Measurements from ENCODE around the gene DNAH3. TPM values are rescaled to one million over a fixed set of nuclear protein-coding genes. Genes with fewer than 3 reads are reported as not detected.

Gene DNAH3
- total RNA-seq, 1 experiment from 2014 or later, result 0.15 TPM

- Histone ChIP-seq H3K4me1 (ENCODE audit: control insufficient read depth in 1 of 2, insufficient read depth in 2 of 2, low read length in 2 of 2) (peaks cover 8 to 17% of the 10 kb centered on the region in 2 experiments; a peak in 3 of 4 replicates), H3K27ac (ENCODE audit: low read depth, low read length) (no peak overlapping the region), H3K27me3 (ENCODE audit: insufficient read depth, low read length) (no peaks in the 10 kb centered on the region), H4K20me1 (ENCODE audit: insufficient read depth) (no peaks in the 10 kb centered on the region), H3K9me3 (ENCODE audit: control insufficient read depth in 1 of 2, insufficient read depth in 1 of 2, low read depth in 1 of 2, low read length in 2 of 2) (no peaks in the 10 kb centered on the region), H3K9ac (ENCODE audit: low read length) (no peak overlapping the region), H3K36me3 (ENCODE audit: control insufficient read depth in 1 of 2, insufficient read depth in 2 of 2, low read length in 2 of 2) (no peaks in the 10 kb centered on the region), H3K4me2 (ENCODE audit: low read length) (no peak overlapping the region), H2AFZ (ENCODE audit: low read depth, low read length, poor library complexity, severe bottlenecking) (no peak overlapping the region), H3K9me2 (ENCODE audit: insufficient read depth) (no peaks in the 10 kb centered on the region), H3K79me2 (ENCODE audit: insufficient read depth, low read length) (no peaks in the 10 kb centered on the region), H3K4me3 (replicated peaks in 1 of 2; ENCODE audit: low read depth in 1 of 2, low read length in 2 of 2) (no peak overlapping the region)
- intact Hi-C loops (cut with micrococcal nuclease), result no loop called here
- RAD21 ChIA-PET (ENCODE audit: low non-redundant PET in 1 of 2, low total read pairs in 2 of 2, uncharacterized antibody in 2 of 2, unreplicated experiment in 2 of 2), result no interaction called here
- POLR2A ChIA-PET, result no interaction called here
- no TSS peak for BruUV-seq (replicated peaks)
- TF ChIP-seq MAX (IDR thresholded peaks at IDR 0.05) (no peak), CBX3 (IDR thresholded peaks at IDR 0.05; ENCODE audit: low read depth) (no peak), SP1 (IDR thresholded peaks at IDR 0.05; ENCODE audit: low read depth) (no peak), CTCF (IDR thresholded peaks at IDR 0.05 in 2 of 3, conservative IDR thresholded peaks at IDR 0.05 in 1 of 3; ENCODE audit: borderline replicate concordance in 1 of 3, insufficient read depth in 1 of 3, low read depth in 2 of 3, low read length in 2 of 3) (no peak), POLR2AphosphoS5 (IDR thresholded peaks at IDR 0.05; ENCODE audit: low read depth, low read length) (no peak), EZH2phosphoT487 (IDR thresholded peaks at IDR 0.05; ENCODE audit: borderline replicate concordance) (no peak), YY1 (IDR thresholded peaks at IDR 0.05; ENCODE audit: extremely low read depth, insufficient replicate concordance, low read depth, low read length) (no peak), EZH2 (IDR thresholded peaks at IDR 0.05) (no peak), TCF7L2 (IDR thresholded peaks at IDR 0.05; ENCODE audit: borderline replicate concordance, extremely low read depth, insufficient read depth, insufficient read length) (no peak)
- CTCF ChIA-PET, result interaction anchor here (5.9 kb wide), 1 partner anchor 110 kb away, joined by 101 read pairs; no protein-coding TSS in a partner anchor
- ATAC-seq (no peak), DNase-seq (ENCODE audit: low read depth, low spot score) (no peak)
These were observed 40.0 kb upstream of the DNAH3 start for GRCh38 chr16:21190599-21190998.
